GM12878 (cell line): ENCODE data around the gene DOCK2. TPM values are rescaled to one million over a fixed set of nuclear protein-coding genes. Genes with fewer than 3 reads are reported as not detected.

ENCODE experiments used
- ATAC-seq: fragments of 200-7000 bp; cut with Tn5 transposase; 3 replicates; pipeline ENCODE4 v1.9.1; 2020; ENCODE audit warnings: mild to moderate bottlenecking, moderate library complexity
- BruUV-seq: library from RNA; stranded (reverse); fragments of 400-500 nt; replicated peaks from 2 replicates; lab custom pipeline; 2021; lab: Mats Ljungman, UMichigan
- CTCF ChIA-PET: fragments of 300-600 bp; sonication (Branson Sonifier 250); formaldehyde crosslinking; extraction: SDS; loops from one replicate; lab custom pipeline; 2021; ENCODE audit warnings: inconsistent platforms; lab: Yijun Ruan, JAX
- POLR2A ChIA-PET: fragments of 350-600 bp; formaldehyde crosslinking; extraction: SDS; loops from one replicate; lab custom pipeline; 2021; ENCODE audit warnings: inconsistent platforms; lab: Charles Lee
- RAD21 ChIA-PET: fragments of 300-600 bp; sonication (Branson Sonifier 250); formaldehyde crosslinking; loops from one replicate; lab custom pipeline; 2023; ENCODE audit warnings: antibody characterized with exemption; ENCODE audit not compliant: unreplicated experiment; lab: Charles Lee
- SMC1A ChIA-PET: fragments of 300-600 bp; sonication (Branson Sonifier 250); formaldehyde crosslinking; loops from one replicate; lab custom pipeline; 2023; ENCODE audit not compliant: unreplicated experiment, uncharacterized antibody; lab: Charles Lee
- DNase-seq: peaks from one replicate; pipeline ENCODE4 v3.0.0-alpha.2; 2011; ENCODE audit warnings: low read depth, low spot score
- FAIRE-seq: peaks from 3 replicates; lab custom pipeline; 2011; peaks lifted over from hg19 to GRCh38; lab: Jason Lieb, UNC
- H2AFZ ChIP-seq: 2 replicates; pipeline ENCODE4 v1.6.0; 2011; ENCODE audit warnings: low read depth, low read length, control low read depth; ENCODE audit not compliant: control insufficient read depth
- H3K27ac ChIP-seq: 2 replicates; pipeline ENCODE4 v1.5.1; 2011; ENCODE audit warnings: control low read depth; ENCODE audit not compliant: control insufficient read depth, insufficient read depth
- H3K27me3 ChIP-seq, 2 experiments: replicated peaks in 1 of 2; 2 replicates each; pipeline versions ENCODE4 v1.6.0 to v1.6.1; 2011; ENCODE audit warnings: low read length in 1 of 2; ENCODE audit not compliant: control insufficient read depth in 2 of 2, insufficient read depth in 2 of 2
- H3K36me3 ChIP-seq, 2 experiments: 2 replicates each; pipeline ENCODE4 v1.5.1; 2011; ENCODE audit warnings: low read length in 1 of 2; ENCODE audit not compliant: control insufficient read depth in 2 of 2, insufficient read depth in 2 of 2
- H3K4me1 ChIP-seq: 2 replicates; pipeline ENCODE4 v1.6.1; 2011; ENCODE audit warnings: mild to moderate bottlenecking, low read length, moderate library complexity, mixed read lengths; ENCODE audit not compliant: control insufficient read depth, insufficient read depth
- H3K4me2 ChIP-seq: 2 replicates; pipeline ENCODE4 v1.6.0; 2011; ENCODE audit warnings: control low read depth; ENCODE audit not compliant: control insufficient read depth, insufficient read depth
- H3K4me3 ChIP-seq: fragments of 200-600 bp; sonication (generic); 2 replicates; pipeline ENCODE4 v1.5.1; 2016
- H3K79me2 ChIP-seq: 2 replicates; pipeline ENCODE4 v1.6.0; 2011; ENCODE audit warnings: low read length; ENCODE audit not compliant: control insufficient read depth, insufficient read depth
- H3K9ac ChIP-seq: 2 replicates; pipeline ENCODE4 v1.8.0; 2011; ENCODE audit warnings: low read length, control low read depth, mixed read lengths; ENCODE audit not compliant: control insufficient read depth, insufficient read depth
- H3K9me3 ChIP-seq: replicated peaks from 3 replicates; pipeline ENCODE4 v1.5.1; 2011; ENCODE audit warnings: mild to moderate bottlenecking, low read length; ENCODE audit not compliant: control insufficient read depth, insufficient read depth
- H4K20me1 ChIP-seq: 2 replicates; pipeline ENCODE4 v1.6.0; 2011; ENCODE audit not compliant: control insufficient read depth, insufficient read depth
- BACH1 ChIP-seq: fragments of 450-650 bp; IDR thresholded peaks from 2 replicates; pipeline ENCODE4 v1.6.1; 2017; ENCODE audit warnings: mild to moderate bottlenecking, borderline replicate concordance
- CBX3 ChIP-seq: fragments of 200-600 bp; sonication (generic); IDR thresholded peaks from 2 replicates; pipeline ENCODE4 v1.6.1; 2016; ENCODE audit warnings: low read depth, borderline replicate concordance
- EP300 ChIP-seq, 2 experiments: fragments of 150-350 bp in 1 of 2; IDR thresholded peaks; 2 replicates each; pipeline ENCODE4 v1.6.1; 2011 to 2012; ENCODE audit warnings: low read depth in 2 of 2, low read length in 2 of 2, borderline replicate concordance in 1 of 2, improper control_type of control experiment in 1 of 2, inconsistent platforms in 1 of 2; ENCODE audit not compliant: control insufficient read depth in 1 of 2
- JUNB ChIP-seq: IDR thresholded peaks from 2 replicates; pipeline ENCODE4 v1.6.1; 2016; ENCODE audit warnings: antibody characterized with exemption, mild to moderate bottlenecking
- SUZ12 ChIP-seq: fragments of 200-600 bp; sonication (generic); IDR thresholded peaks from one replicate; pipeline ENCODE4 v1.6.1; 2018; ENCODE audit warnings: antibody characterized with exemption, mild to moderate bottlenecking; ENCODE audit not compliant: unreplicated experiment
- WGBS: methylation state at CpG from one replicate; pipeline ENCODE4 v1.1.6; 2016; ENCODE audit warnings: low lambda C conversion rate; ENCODE audit not compliant: insufficient replicate concordance, insufficient coverage; ENCODE audit errors: missing lambda C conversion rate; 5-methylcytosine and 5-hydroxymethylcytosine counted together
- in situ Hi-C: fragments of 300-500 bp; cut with MboI; formaldehyde crosslinking; loops from 9 replicates; pipeline ENCODE4 v1.14.3; 2018; ENCODE audit warnings: mixed read lengths
- intact Hi-C: fragments of 100-400 bp; cut with micrococcal nuclease; formaldehyde crosslinking; loops from one replicate; pipeline ENCODE4 v1.14.2; 2022; ENCODE audit not compliant: unreplicated experiment
- polyA plus RNA-seq, 11 experiments: library from polyadenylated mRNA; depleted of rRNA in 4 of 11; unstranded in 6 of 11; stranded (reverse) in 5 of 11; fragments of >200 nt; fragmentation: Nextera tagmentation in 4 of 11; fragmentation: Illumina TruSeq in 1 of 11; extraction: Ambion mirVana in 4 of 11; extraction: Trizol in 1 of 11; gene quantifications; 1 replicate in 1 of 11; 2 replicates in 10 of 11; pipeline versions ENCODE4 v1.2.1 to v1.2.3, GENCODE V29; 2011 to 2016; ENCODE audit warnings: inconsistent platforms in 2 of 11, missing spikeins in 2 of 11, low read depth in 1 of 11
- total RNA-seq, 4 experiments: library from RNA; depleted of rRNA in 3 of 4; stranded (reverse); fragments of >200 nt in 3 of 4; fragmentation: Illumina TruSeq in 1 of 4; extraction: Trizol in 1 of 4; gene quantifications; 2 replicates each; pipeline versions ENCODE4 v1.2.1 to v1.2.3, GENCODE V29; 2013 to 2021

Gene DOCK2
- total and polyA plus RNA-seq, 10 of the 15 experiments (the other 5 are each of a cell fraction or from before 2014, with no cell fraction given): 34.2 to 192 (median 118) TPM

- ATAC-seq: no peak
- CTCF ChIA-PET: no interaction called here
- DNase-seq: no peak
- Histone ChIP-seq H3K9me3 (no peaks in the 10 kb centered on the region), H2AFZ (no peak overlapping the region), H3K4me1 (no peaks in the 10 kb centered on the region), H3K79me2 (no peaks in the 10 kb centered on the region), H3K27me3 (no peaks in the 10 kb centered on the region), H3K27ac (no peak overlapping the region), H3K4me2 (no peak overlapping the region), H3K36me3 (peaks cover 44 to 56% of the 10 kb centered on the region in 2 experiments; a peak in 3 of 4 replicates), H4K20me1 (no peaks in the 10 kb centered on the region), H3K9ac (no peak overlapping the region), H3K4me3 (no peak overlapping the region)
- FAIRE-seq: no peak
- TF ChIP-seq JUNB: no peak
- TF ChIP-seq CBX3: no peak
- TF ChIP-seq BACH1: no peak
- 54% methylated on average over 3 of the region's 3 CpGs for WGBS
- RAD21 ChIA-PET: no interaction called here
- POLR2A ChIA-PET: no interaction called here
- intact Hi-C loops: loop anchor here (10.0 kb wide), 1 partner anchor 374 kb away; no protein-coding TSS in a partner anchor
- in situ Hi-C loops: no loop called here
- SMC1A ChIA-PET: no interaction called here
- no TSS peak for BruUV-seq
Measured at GRCh38 chr5:170078458-170078857, 441.4 kb downstream of the DOCK2 start.

GRCh38 chr5:170078931-170079330, 441.9 kb downstream of the DOCK2 start:
- TF ChIP-seq EP300 (IDR thresholded peaks at IDR 0.05; ENCODE audit: borderline replicate concordance in 1 of 2, control insufficient read depth in 1 of 2, low read depth in 2 of 2, low read length in 2 of 2) (no peak), SUZ12 (no peak)
- TF ChIP-seq, all 136 proteins: peak for 0
- intact Hi-C loops (loop anchor here (10.0 kb wide), 1 partner anchor 374 kb away; no protein-coding TSS in a partner anchor), in situ Hi-C loops (no loop called here)
- no peak overlapping the region for H3K27ac ChIP-seq
- ChIA-PET RAD21 (no interaction called here), CTCF (no interaction called here), SMC1A (no interaction called here), POLR2A (no interaction called here)
- no TSS peak for BruUV-seq
- FAIRE-seq: no peak
- no peak overlapping the region for H3K4me3 ChIP-seq
- no peak overlapping the region for H2AFZ ChIP-seq
- ATAC-seq: no peak
- WGBS: 94% methylated on average over 13 of the region's 13 CpGs
- no peak overlapping the region for H3K9ac ChIP-seq
- no peaks in the 10 kb centered on the region for H3K27me3 ChIP-seq
- no peaks in the 10 kb centered on the region for H3K4me1 ChIP-seq
- no peaks in the 10 kb centered on the region for H3K79me2 ChIP-seq
- no peaks in the 10 kb centered on the region for H3K9me3 ChIP-seq
- no peak overlapping the region for H3K4me2 ChIP-seq
- H4K20me1 ChIP-seq: no peaks in the 10 kb centered on the region
- H3K36me3 ChIP-seq: peaks cover 45 to 56% of the 10 kb centered on the region in 2 experiments; a peak in 3 of 4 replicates
- DNase-seq: no peak
